Stimulated activated CD8-positive, alpha-beta memory T cell treated with anti-CD3 and anti-CD28 coated beads, Interleukin-4, amount 100 ng/mL, for 24 hours (primary cell): ENCODE data around the gene TACC3.
A peak's percentile ranks its signal among the peaks of the same experiment; 100 is the strongest.

Source experiments
- DNase-seq: peaks from one replicate; pipeline ENCODE4 v3.0.0-alpha.2; 2020; ENCODE audit warnings: low read depth

The TACC3 gene

GRCh38 chr4:1746919-1747602 lies 25.7 kb downstream of the TACC3 start:
- DNase-seq, result no peak

- no peak for DNase-seq
These were observed 26.3 kb downstream of the TACC3 start for GRCh38 chr4:1747603-1747967.

- DNase-seq, result peak; percentile 76
These were observed 27.2 kb downstream of the TACC3 start for GRCh38 chr4:1748465-1748995.

- DNase-seq, result no peak
These were observed 28.0 kb downstream of the TACC3 start for GRCh38 chr4:1749370-1749769.

- DNase-seq, result no peak
These were observed 28.5 kb downstream of the TACC3 start for GRCh38 chr4:1749826-1750225.

- DNase-seq, result no peak
These were observed 29.2 kb downstream of the TACC3 start for GRCh38 chr4:1750381-1751154.

GRCh38 chr4:1751155-1751918 lies 30.0 kb downstream of the TACC3 start:
- no peak for DNase-seq

GRCh38 chr4:1751919-1752283 lies 30.6 kb downstream of the TACC3 start:
- DNase-seq, result no peak

- no peak for DNase-seq
These were observed 31.1 kb downstream of the TACC3 start for GRCh38 chr4:1752284-1753041.

- no peak for DNase-seq
These were observed 32.0 kb downstream of the TACC3 start for GRCh38 chr4:1753294-1753696.

GRCh38 chr4:1753697-1754311 lies 32.5 kb downstream of the TACC3 start:
- DNase-seq, result no peak

- DNase-seq, result no peak
These were observed 33.0 kb downstream of the TACC3 start for GRCh38 chr4:1754336-1754735.

- no peak for DNase-seq
These were observed 34.0 kb downstream of the TACC3 start for GRCh38 chr4:1755297-1755696.

- no peak for DNase-seq
These were observed 34.8 kb downstream of the TACC3 start for GRCh38 chr4:1756079-1756478.

GRCh38 chr4:1756893-1757779 lies 35.8 kb downstream of the TACC3 start:
- no peak for DNase-seq

- no peak for DNase-seq
These were observed 36.5 kb downstream of the TACC3 start for GRCh38 chr4:1757836-1758235.

GRCh38 chr4:1758306-1759121 lies 37.2 kb downstream of the TACC3 start:
- DNase-seq, result no peak

GRCh38 chr4:1759170-1759817 lies 38.0 kb downstream of the TACC3 start:
- DNase-seq, result no peak

- DNase-seq, result no peak
These were observed 38.5 kb downstream of the TACC3 start for GRCh38 chr4:1759818-1760223.
